Activated CD4-positive, alpha-beta T cell treated with anti-CD3 and anti-CD28 coated beads, Interleukin-2, amount 10 ng/mL, durations not matched to agents 24 days and 14 days (primary cell): ENCODE measurements around the gene PNMA6A. TPM values are rescaled to one million over a fixed set of nuclear protein-coding genes. Genes with fewer than 3 reads are reported as not detected.
"Not testable (repeated sequence)": the region's sequence is repeated elsewhere in the genome, so short reads cannot be mapped to it uniquely, and the experiment has no call there.

Experiments
- DNase-seq: peaks from one replicate; pipeline ENCODE4 v3.0.0; 2022
- H3K27ac Mint-ChIP-seq: one replicate; pipeline ENCODE4 v1.8.0; 2022; ENCODE audit warnings: mild to moderate bottlenecking, mixed read lengths
- H3K27me3 Mint-ChIP-seq: one replicate; pipeline ENCODE4 v1.8.0; 2022; ENCODE audit warnings: mixed read lengths
- H3K36me3 Mint-ChIP-seq: one replicate; pipeline ENCODE4 v1.8.0; 2022; ENCODE audit warnings: low read depth, mild to moderate bottlenecking, mixed read lengths
- H3K4me1 Mint-ChIP-seq: one replicate; pipeline ENCODE4 v1.8.0; 2021; ENCODE audit warnings: mixed read lengths
- H3K4me3 Mint-ChIP-seq: one replicate; pipeline ENCODE4 v1.8.0; 2022; ENCODE audit warnings: mild to moderate bottlenecking, moderate library complexity, mixed read lengths
- H3K9me3 Mint-ChIP-seq: one replicate; pipeline ENCODE4 v1.8.0; 2021; ENCODE audit warnings: mixed read lengths
- intact Hi-C: fragments of 100-400 bp; cut with micrococcal nuclease; formaldehyde crosslinking; loops from one replicate; pipeline ENCODE4 v1.15.1; 2023
- total RNA-seq: library from RNA; stranded (reverse); gene quantifications from 2 replicates; pipeline ENCODE4 v1.2.3, GENCODE V29; 2022

The PNMA6A gene
- total RNA-seq, 1 donor from 2014 or later, result 0.70 TPM

- DNase-seq, result no peak
- H3K4me1 Mint-ChIP-seq, result no peaks in the 10 kb centered on the region
- no peaks in the 10 kb centered on the region for H3K9me3 Mint-ChIP-seq
- H3K36me3 Mint-ChIP-seq, result no peaks in the 10 kb centered on the region
- intact Hi-C loops, result no loop called here
- peaks cover 3% of the 10 kb centered on the region for H3K27me3 Mint-ChIP-seq
- no peak overlapping the region for H3K27ac Mint-ChIP-seq
- H3K4me3 Mint-ChIP-seq, result no peak overlapping the region
Observed at GRCh38 chrX:153061732-153062131, 10.5 kb upstream of the PNMA6A start.

- Mint-ChIP-seq H3K4me3 (no peak overlapping the region), H3K9me3 (no peaks in the 10 kb centered on the region), H3K4me1 (no peaks in the 10 kb centered on the region), H3K27me3 (no peaks in the 10 kb centered on the region), H3K27ac (no peak overlapping the region), H3K36me3 (no peaks in the 10 kb centered on the region)
- no peak for DNase-seq
- intact Hi-C loops, result no loop called here
Observed at GRCh38 chrX:153063315-153063714, 8.9 kb upstream of the PNMA6A start.

- Mint-ChIP-seq H3K27me3 (no peaks in the 10 kb centered on the region), H3K27ac (no peak overlapping the region), H3K9me3 (no peaks in the 10 kb centered on the region), H3K36me3 (no peaks in the 10 kb centered on the region), H3K4me1 (no peaks in the 10 kb centered on the region), H3K4me3 (no peak overlapping the region)
- no peak for DNase-seq
- intact Hi-C loops, result no loop called here
Observed at GRCh38 chrX:153064061-153064460, 8.2 kb upstream of the PNMA6A start.

- H3K4me3 Mint-ChIP-seq, result no peak overlapping the region
Observed at GRCh38 chrX:153065389-153065788, 6.9 kb upstream of the PNMA6A start.

GRCh38 chrX:153066402-153066801, 5.9 kb upstream of the PNMA6A start:
- H3K4me1 Mint-ChIP-seq, H3K9me3 Mint-ChIP-seq, H3K27ac Mint-ChIP-seq, DNase-seq, intact Hi-C loops, H3K4me3 Mint-ChIP-seq, H3K27me3 Mint-ChIP-seq, H3K36me3 Mint-ChIP-seq: not testable (repeated sequence)

More at GRCh38 chrX:153065389-153065788, 6.9 kb upstream of the PNMA6A start:
- Mint-ChIP-seq H3K27ac (no peak overlapping the region), H3K4me1 (no peaks in the 10 kb centered on the region), H3K27me3 (no peaks in the 10 kb centered on the region), H3K36me3 (no peaks in the 10 kb centered on the region), H3K9me3 (no peaks in the 10 kb centered on the region)
- no peak for DNase-seq
- intact Hi-C loops, result no loop called here

- intact Hi-C loops, H3K4me1 Mint-ChIP-seq, H3K27me3 Mint-ChIP-seq: not testable (repeated sequence)
Observed at GRCh38 chrX:153073331-153073730, 1.1 kb downstream of the PNMA6A start.

GRCh38 chrX:153074262-153074899, 2.1 kb downstream of the PNMA6A start:
- Mint-ChIP-seq H3K27me3 (no peaks in the 10 kb centered on the region), H3K9me3 (no peaks in the 10 kb centered on the region), H3K4me3 (no peak overlapping the region), H3K27ac (no peak overlapping the region), H3K36me3 (no peaks in the 10 kb centered on the region), H3K4me1 (no peaks in the 10 kb centered on the region)
- DNase-seq, result no peak
- intact Hi-C loops, result no loop called here

More at GRCh38 chrX:153073331-153073730, 1.1 kb downstream of the PNMA6A start:
- DNase-seq, H3K36me3 Mint-ChIP-seq, H3K27ac Mint-ChIP-seq, H3K4me3 Mint-ChIP-seq, H3K9me3 Mint-ChIP-seq: not testable (repeated sequence)

- intact Hi-C loops, result no loop called here
- Mint-ChIP-seq H3K36me3 (no peaks in the 10 kb centered on the region), H3K9me3 (no peaks in the 10 kb centered on the region), H3K27me3 (no peaks in the 10 kb centered on the region), H3K27ac (no peak overlapping the region), H3K4me1 (no peaks in the 10 kb centered on the region), H3K4me3 (peak overlapping the region; percentile 28)
- no peak for DNase-seq
Observed at GRCh38 chrX:153074935-153075334, 2.7 kb downstream of the PNMA6A start.

- Mint-ChIP-seq H3K27me3 (no peaks in the 10 kb centered on the region), H3K4me3 (no peak overlapping the region), H3K4me1 (no peaks in the 10 kb centered on the region), H3K9me3 (no peaks in the 10 kb centered on the region), H3K36me3 (no peaks in the 10 kb centered on the region), H3K27ac (no peak overlapping the region)
- intact Hi-C loops, result no loop called here
- DNase-seq, result no peak
Observed at GRCh38 chrX:153075366-153075765, 3.1 kb downstream of the PNMA6A start.

GRCh38 chrX:153077437-153078135, 5.3 kb downstream of the PNMA6A start:
- H3K4me3 Mint-ChIP-seq, H3K36me3 Mint-ChIP-seq, H3K4me1 Mint-ChIP-seq, H3K27ac Mint-ChIP-seq, H3K27me3 Mint-ChIP-seq, DNase-seq, H3K9me3 Mint-ChIP-seq, intact Hi-C loops: not testable (repeated sequence)

GRCh38 chrX:153083238-153083923, 11.1 kb downstream of the PNMA6A start:
- intact Hi-C loops, H3K27ac Mint-ChIP-seq, H3K4me1 Mint-ChIP-seq, H3K27me3 Mint-ChIP-seq, H3K36me3 Mint-ChIP-seq, H3K4me3 Mint-ChIP-seq, H3K9me3 Mint-ChIP-seq, DNase-seq: not testable (repeated sequence)

GRCh38 chrX:153102418-153102817, 30.2 kb downstream of the PNMA6A start:
- DNase-seq, result no peak
- Mint-ChIP-seq H3K4me1 (peaks cover 3% of the 10 kb centered on the region), H3K9me3 (peaks cover 13% of the 10 kb centered on the region), H3K27me3 (no peaks in the 10 kb centered on the region), H3K36me3 (peaks cover 8% of the 10 kb centered on the region), H3K4me3 (no peak overlapping the region), H3K27ac (no peak overlapping the region)
- intact Hi-C loops, result no loop called here

GRCh38 chrX:153104959-153105358, 32.7 kb downstream of the PNMA6A start:
- H3K36me3 Mint-ChIP-seq, DNase-seq, H3K27me3 Mint-ChIP-seq, H3K27ac Mint-ChIP-seq, H3K4me3 Mint-ChIP-seq, intact Hi-C loops, H3K4me1 Mint-ChIP-seq: not testable (repeated sequence)
- peaks cover 13% of the 10 kb centered on the region for H3K9me3 Mint-ChIP-seq

GRCh38 chrX:153106092-153106801, 34.0 kb downstream of the PNMA6A start:
- H3K27me3 Mint-ChIP-seq, H3K4me1 Mint-ChIP-seq, H3K4me3 Mint-ChIP-seq, DNase-seq, H3K36me3 Mint-ChIP-seq, intact Hi-C loops: not testable (repeated sequence)
- H3K9me3 Mint-ChIP-seq, result peaks cover 13% of the 10 kb centered on the region
- peak overlapping the region; percentile 79 for H3K27ac Mint-ChIP-seq
